ENCODE data around the gene LBP.
"Not testable (repeated sequence)": the region's sequence is repeated elsewhere in the genome, so short reads cannot be mapped to it uniquely, and the experiment has no call there.

GRCh38 chr20:38339521-38339896 lies 6.8 kb upstream of the LBP start:
- not testable (repeated sequence) for TF ChIP-seq CTCF (IDR thresholded peaks at IDR 0.05; ENCODE audit: extremely low read depth in 1 of 2, insufficient read depth in 1 of 2, low read depth in 1 of 2, low read length in 2 of 2); POLR2AphosphoS5 (IDR thresholded peaks at IDR 0.05; ENCODE audit: insufficient read depth, low read depth, low read length); MYC (IDR thresholded peaks at IDR 0.05; ENCODE audit: low read depth, low read length); POLR2A (IDR thresholded peaks at IDR 0.05; ENCODE audit: low read depth, low read length); MAX (IDR thresholded peaks at IDR 0.05; ENCODE audit: insufficient read depth, insufficient read length); EZH2 (IDR thresholded peaks at IDR 0.05; ENCODE audit: borderline replicate concordance, low read depth, low read length, severe bottlenecking); FOS (IDR thresholded peaks at IDR 0.05; ENCODE audit: borderline replicate concordance, insufficient read depth, low read length); GATA2 (IDR thresholded peaks at IDR 0.05; ENCODE audit: insufficient read depth, insufficient read length, low read depth, low read length); JUN (IDR thresholded peaks at IDR 0.05; ENCODE audit: borderline replicate concordance, insufficient read depth, insufficient read length, low read depth)

Measured in endothelial cell of umbilical vein (primary cell).